GM23338 (cell line): ENCODE results near the gene MAST2. TPM values are rescaled to one million over a fixed set of nuclear protein-coding genes. Genes with fewer than 3 reads are reported as not detected.
A peak's percentile ranks its signal among the peaks of the same experiment; 100 is the strongest.

Source experiments
- ATAC-seq: fragments of 200-7000 bp; cut with Tn5 transposase; 3 replicates; pipeline ENCODE4 v1.9.1; 2020
- DNase-seq: peaks from one replicate; pipeline ENCODE4 v3.0.0-alpha.2; 2015; ENCODE audit warnings: low spot score
- H2AFZ ChIP-seq: fragments of 200-600 bp; sonication (generic); 2 replicates; pipeline ENCODE4 v1.8.0; 2016; ENCODE audit warnings: antibody characterized with exemption, mild to moderate bottlenecking, moderate library complexity
- H3F3A ChIP-seq: fragments of 200-600 bp; sonication (generic); replicated peaks from 2 replicates; pipeline ENCODE4 v1.8.0; 2017; ENCODE audit warnings: antibody characterized with exemption, mixed run types, low read depth
- H3K27ac ChIP-seq: fragments of 200-600 bp; sonication (generic); 2 replicates; pipeline ENCODE4 v1.6.1; 2016; ENCODE audit warnings: low read depth
- H3K27me3 ChIP-seq: fragments of 200-600 bp; sonication (generic); 2 replicates; pipeline ENCODE4 v1.8.0; 2016; ENCODE audit warnings: mild to moderate bottlenecking, mixed run types, moderate library complexity; ENCODE audit not compliant: insufficient read depth
- H3K36me3 ChIP-seq: fragments of 200-600 bp; sonication (generic); 2 replicates; pipeline ENCODE4 v1.8.0; 2016; ENCODE audit warnings: mild to moderate bottlenecking; ENCODE audit not compliant: insufficient read depth
- H3K4me1 ChIP-seq: fragments of 200-600 bp; sonication (generic); 2 replicates; pipeline ENCODE4 v1.8.0; 2016; ENCODE audit warnings: mild to moderate bottlenecking, moderate library complexity; ENCODE audit not compliant: insufficient read depth
- H3K4me2 ChIP-seq: fragments of 200-600 bp; sonication (generic); 2 replicates; pipeline ENCODE4 v1.7.1; 2017; ENCODE audit warnings: mixed run types
- H3K4me3 ChIP-seq: fragments of 200-600 bp; sonication (generic); 2 replicates; pipeline ENCODE4 v1.6.1; 2016; ENCODE audit warnings: mixed run types
- H3K79me2 ChIP-seq: fragments of 200-600 bp; sonication (generic); replicated peaks from 2 replicates; pipeline ENCODE4 v1.8.0; 2017; ENCODE audit warnings: mild to moderate bottlenecking; ENCODE audit not compliant: insufficient read depth
- H3K9me2 ChIP-seq: fragments of 200-600 bp; sonication (generic); 2 replicates; pipeline ENCODE4 v1.8.0; 2017; ENCODE audit not compliant: insufficient read depth
- H4K20me1 ChIP-seq: fragments of 200-600 bp; sonication (generic); replicated peaks from 2 replicates; pipeline ENCODE4 v1.8.0; 2017; ENCODE audit warnings: mild to moderate bottlenecking; ENCODE audit not compliant: insufficient read depth
- H3K27ac Mint-ChIP-seq: 2 replicates; pipeline ENCODE4 v1.8.0; 2020; ENCODE audit warnings: inconsistent platforms, mild to moderate bottlenecking, moderate library complexity, mixed read lengths
- H3K27me3 Mint-ChIP-seq: 3 replicates; pipeline ENCODE4 v1.8.0; 2022; ENCODE audit warnings: low read depth, mild to moderate bottlenecking, moderate library complexity, mixed read lengths, inconsistent platforms; ENCODE audit not compliant: insufficient read depth, poor library complexity
- H3K36me3 Mint-ChIP-seq: 3 replicates; pipeline ENCODE4 v1.8.0; 2021; ENCODE audit warnings: low read depth, mild to moderate bottlenecking, inconsistent platforms, moderate library complexity, mixed read lengths
- H3K4me1 Mint-ChIP-seq: 3 replicates; pipeline ENCODE4 v1.8.0; 2020; ENCODE audit warnings: mild to moderate bottlenecking, inconsistent platforms, mixed read lengths
- H3K4me3 Mint-ChIP-seq: 3 replicates; pipeline ENCODE4 v1.8.0; 2021; ENCODE audit warnings: moderate library complexity, mild to moderate bottlenecking, inconsistent platforms, mixed read lengths
- H3K9me3 Mint-ChIP-seq: 3 replicates; pipeline ENCODE4 v1.8.0; 2020; ENCODE audit warnings: moderate library complexity, mild to moderate bottlenecking, inconsistent platforms, mixed read lengths
- CREB1 ChIP-seq: fragments of 250-450 bp; sonication (Bioruptor Pico); IDR thresholded peaks from 2 replicates; pipeline ENCODE4 v1.5.0; 2020; ENCODE audit warnings: low read depth, mild to moderate bottlenecking, moderate library complexity
- EZH2 ChIP-seq: fragments of 200-600 bp; sonication (generic); IDR thresholded peaks from one replicate; pipeline ENCODE4 v1.8.0; 2017; ENCODE audit warnings: antibody characterized with exemption, mild to moderate bottlenecking, low read depth; ENCODE audit not compliant: unreplicated experiment
- EZH2phosphoT487 ChIP-seq: fragments of 200-600 bp; sonication (generic); IDR thresholded peaks from one replicate; pipeline ENCODE4 v1.8.1; 2018; ENCODE audit warnings: antibody characterized with exemption; ENCODE audit not compliant: unreplicated experiment
- POLR2AphosphoS5 ChIP-seq: IDR thresholded peaks from 2 replicates; pipeline ENCODE4 v1.6.1; 2016; ENCODE audit warnings: antibody characterized with exemption, low read depth
- ZNF331 ChIP-seq: fragments of 250-450 bp; sonication (Bioruptor Pico); IDR thresholded peaks from 2 replicates; pipeline ENCODE4 v1.5.0; 2020; ENCODE audit warnings: low read depth, mild to moderate bottlenecking, moderate library complexity
- polyA plus RNA-seq: library from polyadenylated mRNA; unstranded; fragments of >200 nt; fragmentation: Nextera tagmentation; extraction: Ambion mirVana; gene quantifications from 2 replicates; pipeline ENCODE4 v1.2.1, GENCODE V29; 2016
- total RNA-seq: library from RNA; depleted of rRNA; stranded (reverse); fragments of >200 nt; shearing (Covaris generic); gene quantifications from 2 replicates; pipeline ENCODE4 v1.2.3, GENCODE V29; 2014
- TF ChIP-seq, protein P1 (sequence below): IDR thresholded peaks from one replicate; pipeline ENCODE4 v1.6.1; 2018; ENCODE audit warnings: antibody characterized with exemption; ENCODE audit not compliant: unreplicated experiment
- TF ChIP-seq, protein P2 (sequence below): fragments of 250-450 bp; sonication (Bioruptor Pico); IDR thresholded peaks from 2 replicates; pipeline ENCODE4 v1.5.0; 2020; ENCODE audit warnings: mild to moderate bottlenecking, moderate library complexity

MAST2 gene
- total and polyA plus RNA-seq, 2 experiments from 2014 or later = 11.5 to 57.7 TPM

DNA sequence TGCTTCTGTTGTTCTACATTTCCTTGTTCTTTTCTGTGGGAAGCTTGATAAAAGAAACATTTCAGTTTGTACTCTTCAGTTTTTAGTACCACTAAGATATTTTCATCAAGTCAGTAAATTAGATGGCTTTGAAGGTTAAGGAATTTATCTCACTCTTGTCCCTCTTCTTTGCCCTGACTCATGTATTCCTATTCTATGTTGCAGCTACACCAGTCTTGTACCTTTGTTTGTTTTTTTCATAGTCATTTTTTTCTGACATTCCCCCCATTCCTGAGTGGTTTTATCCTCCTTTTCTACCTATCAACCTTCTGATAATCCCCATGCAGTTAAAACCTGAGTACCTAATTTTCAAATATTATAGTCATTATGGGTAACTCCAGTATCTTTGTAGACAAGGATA lies 65.4 kb downstream of the MAST2 start:
- Mint-ChIP-seq H3K27ac (peak overlapping the region; percentile 22; the same call in 1 of the 2 replicates), H3K9me3 (no peaks in the 10 kb centered on the region), H3K4me3 (no peak overlapping the region), H3K4me1 (peaks cover 19% of the 10 kb centered on the region; the same call in 2 of the 3 replicates), H3K27me3 (peaks cover 3% of the 10 kb centered on the region), H3K36me3 (no peaks in the 10 kb centered on the region)
- Histone ChIP-seq H3K4me1 (peaks cover under 1% of the 10 kb centered on the region; the same call in 1 of the 2 replicates), H3F3A (no peaks in the 10 kb centered on the region), H3K27me3 (no peaks in the 10 kb centered on the region), H3K9me2 (no peaks in the 10 kb centered on the region), H3K4me2 (no peak overlapping the region), H4K20me1 (no peaks in the 10 kb centered on the region; the same call in 1 of the 2 replicates), H3K27ac (0 out of 2 replicates have a peak overlapping the region, but pooled peaks have one; percentile 9), H3K79me2 (peaks cover 39% of the 10 kb centered on the region), H3K4me3 (no peak overlapping the region), H3K36me3 (no peaks in the 10 kb centered on the region), H2AFZ (no peak overlapping the region)
- DNase-seq (no peak), ATAC-seq (no peak)
- TF ChIP-seq, protein P1, sequence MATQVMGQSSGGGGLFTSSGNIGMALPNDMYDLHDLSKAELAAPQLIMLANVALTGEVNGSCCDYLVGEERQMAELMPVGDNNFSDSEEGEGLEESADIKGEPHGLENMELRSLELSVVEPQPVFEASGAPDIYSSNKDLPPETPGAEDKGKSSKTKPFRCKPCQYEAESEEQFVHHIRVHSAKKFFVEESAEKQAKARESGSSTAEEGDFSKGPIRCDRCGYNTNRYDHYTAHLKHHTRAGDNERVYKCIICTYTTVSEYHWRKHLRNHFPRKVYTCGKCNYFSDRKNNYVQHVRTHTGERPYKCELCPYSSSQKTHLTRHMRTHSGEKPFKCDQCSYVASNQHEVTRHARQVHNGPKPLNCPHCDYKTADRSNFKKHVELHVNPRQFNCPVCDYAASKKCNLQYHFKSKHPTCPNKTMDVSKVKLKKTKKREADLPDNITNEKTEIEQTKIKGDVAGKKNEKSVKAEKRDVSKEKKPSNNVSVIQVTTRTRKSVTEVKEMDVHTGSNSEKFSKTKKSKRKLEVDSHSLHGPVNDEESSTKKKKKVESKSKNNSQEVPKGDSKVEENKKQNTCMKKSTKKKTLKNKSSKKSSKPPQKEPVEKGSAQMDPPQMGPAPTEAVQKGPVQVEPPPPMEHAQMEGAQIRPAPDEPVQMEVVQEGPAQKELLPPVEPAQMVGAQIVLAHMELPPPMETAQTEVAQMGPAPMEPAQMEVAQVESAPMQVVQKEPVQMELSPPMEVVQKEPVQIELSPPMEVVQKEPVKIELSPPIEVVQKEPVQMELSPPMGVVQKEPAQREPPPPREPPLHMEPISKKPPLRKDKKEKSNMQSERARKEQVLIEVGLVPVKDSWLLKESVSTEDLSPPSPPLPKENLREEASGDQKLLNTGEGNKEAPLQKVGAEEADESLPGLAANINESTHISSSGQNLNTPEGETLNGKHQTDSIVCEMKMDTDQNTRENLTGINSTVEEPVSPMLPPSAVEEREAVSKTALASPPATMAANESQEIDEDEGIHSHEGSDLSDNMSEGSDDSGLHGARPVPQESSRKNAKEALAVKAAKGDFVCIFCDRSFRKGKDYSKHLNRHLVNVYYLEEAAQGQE = no peak
- no peak for TF ChIP-seq CREB1 (CRISPR knock-in tag)
- TF ChIP-seq EZH2 = no peak
- TF ChIP-seq POLR2AphosphoS5 = no peak
- TF ChIP-seq, protein P2, sequence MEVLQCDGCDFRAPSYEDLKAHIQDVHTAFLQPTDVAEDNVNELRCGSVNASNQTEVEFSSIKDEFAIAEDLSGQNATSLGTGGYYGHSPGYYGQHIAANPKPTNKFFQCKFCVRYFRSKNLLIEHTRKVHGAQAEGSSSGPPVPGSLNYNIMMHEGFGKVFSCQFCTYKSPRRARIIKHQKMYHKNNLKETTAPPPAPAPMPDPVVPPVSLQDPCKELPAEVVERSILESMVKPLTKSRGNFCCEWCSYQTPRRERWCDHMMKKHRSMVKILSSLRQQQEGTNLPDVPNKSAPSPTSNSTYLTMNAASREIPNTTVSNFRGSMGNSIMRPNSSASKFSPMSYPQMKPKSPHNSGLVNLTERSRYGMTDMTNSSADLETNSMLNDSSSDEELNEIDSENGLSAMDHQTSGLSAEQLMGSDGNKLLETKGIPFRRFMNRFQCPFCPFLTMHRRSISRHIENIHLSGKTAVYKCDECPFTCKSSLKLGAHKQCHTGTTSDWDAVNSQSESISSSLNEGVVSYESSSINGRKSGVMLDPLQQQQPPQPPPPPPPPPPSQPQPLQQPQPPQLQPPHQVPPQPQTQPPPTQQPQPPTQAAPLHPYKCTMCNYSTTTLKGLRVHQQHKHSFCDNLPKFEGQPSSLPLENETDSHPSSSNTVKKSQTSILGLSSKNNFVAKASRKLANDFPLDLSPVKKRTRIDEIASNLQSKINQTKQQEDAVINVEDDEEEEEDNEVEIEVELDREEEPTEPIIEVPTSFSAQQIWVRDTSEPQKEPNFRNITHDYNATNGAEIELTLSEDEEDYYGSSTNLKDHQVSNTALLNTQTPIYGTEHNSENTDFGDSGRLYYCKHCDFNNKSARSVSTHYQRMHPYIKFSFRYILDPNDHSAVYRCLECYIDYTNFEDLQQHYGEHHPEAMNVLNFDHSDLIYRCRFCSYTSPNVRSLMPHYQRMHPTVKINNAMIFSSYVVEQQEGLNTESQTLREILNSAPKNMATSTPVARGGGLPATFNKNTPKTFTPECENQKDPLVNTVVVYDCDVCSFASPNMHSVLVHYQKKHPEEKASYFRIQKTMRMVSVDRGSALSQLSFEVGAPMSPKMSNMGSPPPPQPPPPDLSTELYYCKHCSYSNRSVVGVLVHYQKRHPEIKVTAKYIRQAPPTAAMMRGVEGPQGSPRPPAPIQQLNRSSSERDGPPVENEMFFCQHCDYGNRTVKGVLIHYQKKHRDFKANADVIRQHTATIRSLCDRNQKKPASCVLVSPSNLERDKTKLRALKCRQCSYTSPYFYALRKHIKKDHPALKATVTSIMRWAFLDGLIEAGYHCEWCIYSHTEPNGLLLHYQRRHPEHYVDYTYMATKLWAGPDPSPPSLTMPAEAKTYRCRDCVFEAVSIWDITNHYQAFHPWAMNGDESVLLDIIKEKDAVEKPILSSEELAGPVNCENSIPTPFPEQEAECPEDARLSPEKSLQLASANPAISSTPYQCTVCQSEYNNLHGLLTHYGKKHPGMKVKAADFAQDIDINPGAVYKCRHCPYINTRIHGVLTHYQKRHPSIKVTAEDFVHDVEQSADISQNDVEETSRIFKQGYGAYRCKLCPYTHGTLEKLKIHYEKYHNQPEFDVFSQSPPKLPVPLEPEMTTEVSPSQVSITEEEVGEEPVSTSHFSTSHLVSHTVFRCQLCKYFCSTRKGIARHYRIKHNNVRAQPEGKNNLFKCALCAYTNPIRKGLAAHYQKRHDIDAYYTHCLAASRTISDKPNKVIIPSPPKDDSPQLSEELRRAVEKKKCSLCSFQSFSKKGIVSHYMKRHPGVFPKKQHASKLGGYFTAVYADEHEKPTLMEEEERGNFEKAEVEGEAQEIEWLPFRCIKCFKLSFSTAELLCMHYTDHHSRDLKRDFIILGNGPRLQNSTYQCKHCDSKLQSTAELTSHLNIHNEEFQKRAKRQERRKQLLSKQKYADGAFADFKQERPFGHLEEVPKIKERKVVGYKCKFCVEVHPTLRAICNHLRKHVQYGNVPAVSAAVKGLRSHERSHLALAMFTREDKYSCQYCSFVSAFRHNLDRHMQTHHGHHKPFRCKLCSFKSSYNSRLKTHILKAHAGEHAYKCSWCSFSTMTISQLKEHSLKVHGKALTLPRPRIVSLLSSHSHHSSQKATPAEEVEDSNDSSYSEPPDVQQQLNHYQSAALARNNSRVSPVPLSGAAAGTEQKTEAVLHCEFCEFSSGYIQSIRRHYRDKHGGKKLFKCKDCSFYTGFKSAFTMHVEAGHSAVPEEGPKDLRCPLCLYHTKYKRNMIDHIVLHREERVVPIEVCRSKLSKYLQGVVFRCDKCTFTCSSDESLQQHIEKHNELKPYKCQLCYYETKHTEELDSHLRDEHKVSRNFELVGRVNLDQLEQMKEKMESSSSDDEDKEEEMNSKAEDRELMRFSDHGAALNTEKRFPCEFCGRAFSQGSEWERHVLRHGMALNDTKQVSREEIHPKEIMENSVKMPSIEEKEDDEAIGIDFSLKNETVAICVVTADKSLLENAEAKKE (CRISPR knock-in tag) = no peak
- TF ChIP-seq EZH2phosphoT487 = no peak
- no peak for TF ChIP-seq ZNF331
